GM12864 (cell line): ENCODE data around the gene FERMT2.

Experiments used
- DNase-seq: peaks from one replicate; pipeline ENCODE4 v3.0.0-alpha.2; 2011; ENCODE audit warnings: low read depth
- H3K4me3 ChIP-seq: 2 replicates; pipeline ENCODE4 v1.5.1; 2011; ENCODE audit warnings: mild to moderate bottlenecking, low read depth, low read length, control low read depth
- CTCF ChIP-seq: IDR thresholded peaks from 2 replicates; pipeline ENCODE4 v1.5.1; 2011; ENCODE audit warnings: low read depth, mild to moderate bottlenecking, moderate library complexity, low read length, control low read depth, inconsistent platforms; ENCODE audit errors: missing control alignments

Gene FERMT2

GRCh38 chr14:52850451-52850909, 100.4 kb downstream of the FERMT2 start:
- no peak for DNase-seq
- no peak overlapping the region for H3K4me3 ChIP-seq
- no peak for TF ChIP-seq CTCF

- TF ChIP-seq CTCF: no peak
- DNase-seq: no peak
- H3K4me3 ChIP-seq: no peak overlapping the region
Measured at GRCh38 chr14:52848626-52849025, 102.2 kb downstream of the FERMT2 start.

GRCh38 chr14:52846591-52846990, 104.3 kb downstream of the FERMT2 start:
- no peak for TF ChIP-seq CTCF
- no peak for DNase-seq
- H3K4me3 ChIP-seq: no peak overlapping the region

GRCh38 chr14:52845081-52845480, 105.8 kb downstream of the FERMT2 start:
- no peak for TF ChIP-seq CTCF
- no peak overlapping the region for H3K4me3 ChIP-seq
- DNase-seq: no peak

- no peak for TF ChIP-seq CTCF
- DNase-seq: no peak
- no peak overlapping the region for H3K4me3 ChIP-seq
Measured at GRCh38 chr14:52844262-52845060, 106.4 kb downstream of the FERMT2 start.

GRCh38 chr14:52840877-52841276, 110.0 kb downstream of the FERMT2 start:
- DNase-seq: no peak
- TF ChIP-seq CTCF: no peak
- H3K4me3 ChIP-seq: no peak overlapping the region

GRCh38 chr14:52837451-52837850, 113.4 kb downstream of the FERMT2 start:
- TF ChIP-seq CTCF: no peak
- H3K4me3 ChIP-seq: no peak overlapping the region
- DNase-seq: no peak
